ENCODE measurements around the gene TAB2.

TAB2 gene

GRCh38 chr6:149311293-149311692, 6.2 kb upstream of the TAB2 start:
- no peak for DNase-seq (ENCODE audit: low read depth in 2 of 3, low spot score in 1 of 3)

GRCh38 chr6:149311766-149312165, 5.7 kb upstream of the TAB2 start:
- no peak for DNase-seq (ENCODE audit: low read depth in 2 of 3, low spot score in 1 of 3)

- DNase-seq (ENCODE audit: low read depth in 2 of 3, low spot score in 1 of 3), result no peak
These were observed 4.4 kb upstream of the TAB2 start for GRCh38 chr6:149313070-149313469.

GRCh38 chr6:149313861-149314260, 3.7 kb upstream of the TAB2 start:
- DNase-seq (ENCODE audit: low read depth in 2 of 3, low spot score in 1 of 3), result no peak

- no peak for DNase-seq (ENCODE audit: low read depth in 2 of 3, low spot score in 1 of 3)
These were observed 3.1 kb upstream of the TAB2 start for GRCh38 chr6:149314325-149314905.

GRCh38 chr6:149316108-149316727, 1.3 kb upstream of the TAB2 start:
- DNase-seq (ENCODE audit: low read depth in 2 of 3, low spot score in 1 of 3), result no peak

- DNase-seq (ENCODE audit: low read depth in 2 of 3, low spot score in 1 of 3), result peak; percentile 75 to 84 (median 81)
These were observed 520 bp upstream of the TAB2 start for GRCh38 chr6:149316740-149317643.

GRCh38 chr6:149318581-149319286, 1.2 kb downstream of the TAB2 start:
- DNase-seq (ENCODE audit: low read depth in 2 of 3, low spot score in 1 of 3), result peak in 1 of 3 donors; percentile 46

- DNase-seq (ENCODE audit: low read depth in 2 of 3, low spot score in 1 of 3), result no peak
These were observed 1.9 kb downstream of the TAB2 start for GRCh38 chr6:149319422-149319821.

- peak in 2 of 3 donors; percentile 27 to 28 for DNase-seq (ENCODE audit: low read depth in 2 of 3, low spot score in 1 of 3)
These were observed 2.5 kb downstream of the TAB2 start for GRCh38 chr6:149320016-149320415.

- no peak for DNase-seq (ENCODE audit: low read depth in 2 of 3, low spot score in 1 of 3)
These were observed 3.3 kb downstream of the TAB2 start for GRCh38 chr6:149320796-149321195.

- no peak for DNase-seq (ENCODE audit: low read depth in 2 of 3, low spot score in 1 of 3)
These were observed 5.8 kb downstream of the TAB2 start for GRCh38 chr6:149323353-149323752.

- no peak for DNase-seq (ENCODE audit: low read depth in 2 of 3, low spot score in 1 of 3)
These were observed 6.4 kb downstream of the TAB2 start for GRCh38 chr6:149323925-149324324.

- no peak for DNase-seq (ENCODE audit: low read depth in 2 of 3, low spot score in 1 of 3)
These were observed 6.9 kb downstream of the TAB2 start for GRCh38 chr6:149324428-149324827.

GRCh38 chr6:149325648-149326236, 8.2 kb downstream of the TAB2 start:
- no peak for DNase-seq (ENCODE audit: low read depth in 2 of 3, low spot score in 1 of 3)

GRCh38 chr6:149327638-149328037, 10.1 kb downstream of the TAB2 start:
- DNase-seq (ENCODE audit: low read depth in 2 of 3, low spot score in 1 of 3), result no peak

GRCh38 chr6:149328083-149328482, 10.6 kb downstream of the TAB2 start:
- no peak for DNase-seq (ENCODE audit: low read depth in 2 of 3, low spot score in 1 of 3)

GRCh38 chr6:149329529-149329928, 12.0 kb downstream of the TAB2 start:
- no peak for DNase-seq (ENCODE audit: low read depth in 2 of 3, low spot score in 1 of 3)

- no peak for DNase-seq (ENCODE audit: low read depth in 2 of 3, low spot score in 1 of 3)
These were observed 12.6 kb downstream of the TAB2 start for GRCh38 chr6:149330133-149330532.

GRCh38 chr6:149331043-149331807, 13.7 kb downstream of the TAB2 start:
- DNase-seq (ENCODE audit: low read depth in 2 of 3, low spot score in 1 of 3), result no peak
